Measurements from ENCODE around the gene PRKG1.

Gene PRKG1

DNA sequence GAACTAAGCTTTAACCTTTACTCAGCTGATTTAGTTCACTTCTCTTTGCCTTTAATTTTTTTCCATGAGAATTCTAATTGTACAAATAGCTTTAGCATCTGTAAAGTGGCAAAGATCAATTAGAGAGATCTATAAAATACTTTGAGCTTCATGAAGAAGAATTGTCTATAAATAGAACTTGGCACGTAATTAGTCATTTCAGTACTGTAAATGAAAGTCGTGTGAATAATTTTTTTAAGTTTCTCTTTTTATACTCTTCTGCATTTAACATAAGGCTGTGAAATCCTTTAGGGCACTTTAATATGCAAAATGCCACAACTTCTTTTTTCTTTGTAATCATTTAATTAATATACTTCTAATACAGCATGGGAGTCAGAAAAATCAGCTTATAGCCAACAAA, 447.3 kb downstream of the PRKG1 start:
- no peak for FAIRE-seq

DNA sequence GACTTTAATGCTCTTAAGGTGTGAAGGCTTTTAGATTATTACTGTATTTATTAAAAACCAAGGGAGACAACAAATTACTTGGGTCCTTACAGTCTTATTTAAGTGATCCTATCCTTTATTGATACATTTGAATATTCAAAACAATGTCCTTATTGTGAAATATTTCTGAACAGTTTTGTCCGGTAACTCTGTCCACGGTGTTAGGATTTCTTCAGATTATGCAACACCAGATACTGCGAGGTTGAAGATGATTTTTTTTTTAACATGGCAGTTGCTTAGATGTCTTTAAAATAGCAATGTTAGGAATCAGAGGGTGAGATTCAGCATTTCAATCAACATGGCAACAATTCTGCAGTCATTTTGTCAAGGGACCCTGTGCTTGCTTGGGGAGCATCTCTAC, 448.6 kb downstream of the PRKG1 start:
- TF ChIP-seq POLR2A (IDR thresholded peaks at IDR 0.05; ENCODE audit: low read depth, low read length), result no peak
- no peak for TF ChIP-seq TAF1 (IDR thresholded peaks at IDR 0.05; ENCODE audit: borderline replicate concordance, low read depth, low read length)
- no peak for TF ChIP-seq POLR2AphosphoS5 (IDR thresholded peaks at IDR 0.05; ENCODE audit: low read depth, low read length)
- DNase-seq (ENCODE audit: insufficient read length) (no peak), FAIRE-seq (no peak)

More for the DNA sequence above, 447.3 kb downstream of the PRKG1 start:
- no peak for TF ChIP-seq POLR2A (IDR thresholded peaks at IDR 0.05; ENCODE audit: low read depth, low read length)
- no peak for TF ChIP-seq TAF1 (IDR thresholded peaks at IDR 0.05; ENCODE audit: borderline replicate concordance, low read depth, low read length)
- no peak for TF ChIP-seq POLR2AphosphoS5 (IDR thresholded peaks at IDR 0.05; ENCODE audit: low read depth, low read length)
- DNase-seq (ENCODE audit: insufficient read length), result no peak

DNA sequence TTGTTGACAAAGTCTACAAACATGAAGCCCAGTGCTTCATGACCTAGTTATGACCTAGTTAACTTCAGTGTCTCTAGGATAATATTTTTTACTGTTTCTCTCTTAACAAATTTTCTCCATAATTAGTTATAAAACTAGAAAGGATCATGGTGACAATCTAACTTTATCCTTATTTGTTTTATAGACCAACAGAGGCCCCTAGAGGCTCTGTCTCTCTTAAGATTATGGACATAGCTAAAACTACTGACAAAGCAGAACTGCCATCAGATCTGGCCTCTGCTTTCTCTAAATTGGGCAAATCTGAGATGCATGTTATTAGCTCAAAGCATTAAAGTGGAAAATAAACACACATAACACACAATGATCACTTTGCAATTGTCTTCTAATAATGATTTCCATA, 449.2 kb downstream of the PRKG1 start:
- DNase-seq (ENCODE audit: insufficient read length), result no peak
- no peak for FAIRE-seq
- no peak for TF ChIP-seq TAF1 (IDR thresholded peaks at IDR 0.05; ENCODE audit: borderline replicate concordance, low read depth, low read length)
- TF ChIP-seq POLR2AphosphoS5 (IDR thresholded peaks at IDR 0.05; ENCODE audit: low read depth, low read length), result no peak
- no peak for TF ChIP-seq POLR2A (IDR thresholded peaks at IDR 0.05; ENCODE audit: low read depth, low read length)

DNA sequence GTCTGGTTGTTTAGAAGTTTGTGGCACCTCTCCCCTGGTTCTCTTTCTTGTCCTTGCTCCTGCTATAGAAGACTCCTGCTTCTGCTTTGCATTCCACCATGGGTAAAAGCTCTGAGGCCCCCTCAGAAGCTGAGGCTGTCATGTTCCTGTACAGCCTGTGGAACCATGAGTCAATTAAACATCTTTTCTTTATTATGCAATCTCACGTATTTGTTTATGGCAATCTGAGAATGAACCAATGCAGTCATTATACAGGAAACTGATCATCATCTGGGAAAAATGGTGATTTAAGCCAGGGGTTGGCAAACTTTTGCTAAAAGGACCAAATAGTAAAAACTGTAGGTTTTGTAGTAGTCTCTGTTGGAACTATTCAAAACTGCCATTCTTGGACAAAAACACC, 449.8 kb downstream of the PRKG1 start:
- TF ChIP-seq POLR2A (IDR thresholded peaks at IDR 0.05; ENCODE audit: low read depth, low read length) (no peak), POLR2AphosphoS5 (IDR thresholded peaks at IDR 0.05; ENCODE audit: low read depth, low read length) (no peak), TAF1 (IDR thresholded peaks at IDR 0.05; ENCODE audit: borderline replicate concordance, low read depth, low read length) (no peak)
- no peak for FAIRE-seq
- DNase-seq (ENCODE audit: insufficient read length), result no peak

DNA sequence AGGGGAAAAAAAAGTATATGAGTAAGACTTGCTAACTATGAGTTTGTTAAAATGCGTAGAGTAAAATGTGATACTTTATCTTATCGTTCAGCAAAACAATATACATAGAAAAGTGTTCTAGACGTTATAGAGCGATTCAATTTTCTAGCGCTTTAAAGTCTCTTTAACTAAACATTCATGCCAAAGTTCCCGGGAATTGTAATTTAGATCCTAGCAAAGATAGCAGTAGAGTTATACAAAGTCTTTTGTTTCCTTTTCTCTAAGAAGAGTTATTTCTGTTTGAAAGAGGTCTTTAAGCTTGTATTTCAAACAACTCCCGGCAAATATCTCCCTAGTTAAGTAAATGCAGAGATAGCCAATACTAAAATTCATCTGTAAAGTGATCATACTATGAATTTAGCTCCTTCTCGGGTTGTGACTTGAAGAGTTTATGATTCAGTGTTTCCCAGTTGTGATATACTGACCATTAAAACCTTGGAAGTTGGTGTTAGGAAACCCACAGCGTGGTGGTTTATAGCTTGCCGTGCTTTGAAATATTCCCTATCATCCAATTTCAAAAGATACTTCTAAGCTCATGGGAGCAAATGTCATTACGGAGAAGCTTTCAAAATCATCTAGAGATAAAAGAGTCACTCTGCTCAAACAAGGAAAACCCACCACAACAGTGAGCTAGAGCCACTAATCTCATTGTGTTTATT, 453.4 kb downstream of the PRKG1 start:
- FAIRE-seq (no peak), DNase-seq (ENCODE audit: insufficient read length) (no peak)
- TF ChIP-seq POLR2AphosphoS5 (IDR thresholded peaks at IDR 0.05; ENCODE audit: low read depth, low read length) (no peak), POLR2A (IDR thresholded peaks at IDR 0.05; ENCODE audit: low read depth, low read length) (no peak), TAF1 (IDR thresholded peaks at IDR 0.05; ENCODE audit: borderline replicate concordance, low read depth, low read length) (no peak)

DNA sequence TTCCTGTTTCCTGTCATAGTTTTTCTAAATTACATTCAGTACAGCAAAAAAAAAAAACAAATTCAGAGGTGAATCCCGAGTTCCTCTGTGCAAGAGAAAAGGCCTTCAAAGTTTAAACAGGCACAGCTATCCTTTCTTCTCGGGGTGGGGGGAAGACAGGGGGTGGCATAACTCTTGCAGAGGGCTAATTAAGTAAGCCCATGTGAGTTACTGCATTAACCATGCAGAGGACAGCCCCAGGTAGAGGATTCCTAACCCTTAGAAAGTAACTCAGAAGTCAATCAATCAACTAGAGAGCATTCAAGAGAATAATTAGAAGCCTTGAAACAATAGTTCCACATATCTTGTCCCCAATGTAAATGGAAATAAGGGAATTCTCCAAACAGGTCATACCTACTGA, 454.2 kb downstream of the PRKG1 start:
- DNase-seq (ENCODE audit: insufficient read length) (no peak), FAIRE-seq (no peak)
- TF ChIP-seq TAF1 (IDR thresholded peaks at IDR 0.05; ENCODE audit: borderline replicate concordance, low read depth, low read length) (no peak), POLR2A (IDR thresholded peaks at IDR 0.05; ENCODE audit: low read depth, low read length) (no peak), POLR2AphosphoS5 (IDR thresholded peaks at IDR 0.05; ENCODE audit: low read depth, low read length) (no peak)

DNA sequence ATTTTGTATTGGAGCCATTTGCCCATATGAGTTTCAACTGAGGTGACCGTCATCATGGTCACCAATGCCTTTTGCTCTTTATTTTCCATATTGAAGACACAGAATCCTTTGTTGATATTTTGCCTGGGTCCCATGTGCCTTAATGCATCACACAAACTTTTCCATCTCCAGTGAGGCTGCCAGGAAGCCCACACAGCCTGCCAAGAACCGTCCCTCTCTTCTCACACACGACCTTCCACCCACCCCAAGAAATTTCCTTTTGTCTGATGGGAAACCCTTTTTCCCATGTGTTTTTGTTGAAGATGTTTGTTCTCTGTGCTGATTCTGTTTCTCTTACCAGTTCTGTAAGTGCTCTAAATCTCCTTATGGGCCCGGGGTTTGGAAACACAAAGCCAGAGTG, 456.3 kb downstream of the PRKG1 start:
- DNase-seq (ENCODE audit: insufficient read length) (no peak), FAIRE-seq (no peak)
- TF ChIP-seq POLR2A (IDR thresholded peaks at IDR 0.05; ENCODE audit: low read depth, low read length) (no peak), POLR2AphosphoS5 (IDR thresholded peaks at IDR 0.05; ENCODE audit: low read depth, low read length) (no peak), TAF1 (IDR thresholded peaks at IDR 0.05; ENCODE audit: borderline replicate concordance, low read depth, low read length) (no peak)

DNA sequence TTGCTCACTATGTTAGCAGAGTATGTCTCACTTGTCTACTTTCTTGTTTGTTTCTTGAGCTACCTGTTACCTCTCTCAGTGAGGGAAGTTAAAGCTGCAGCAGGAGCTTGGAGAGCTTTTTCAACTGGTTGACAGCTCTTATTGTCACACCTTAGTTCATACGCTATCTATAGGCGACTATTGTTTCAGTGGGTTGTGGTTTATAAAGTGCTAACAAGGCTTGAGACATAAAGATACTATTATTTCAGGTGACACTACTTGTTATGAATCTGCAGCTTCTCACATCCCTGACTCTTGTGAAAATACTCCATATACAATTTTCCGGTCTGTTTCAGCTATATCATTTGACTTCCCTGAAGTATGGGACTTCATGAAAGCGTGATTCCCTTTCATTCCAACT, 457.8 kb downstream of the PRKG1 start:
- DNase-seq (ENCODE audit: insufficient read length), result no peak
- TF ChIP-seq POLR2AphosphoS5 (IDR thresholded peaks at IDR 0.05; ENCODE audit: low read depth, low read length), result no peak
- TF ChIP-seq POLR2A (IDR thresholded peaks at IDR 0.05; ENCODE audit: low read depth, low read length), result no peak
- no peak for TF ChIP-seq TAF1 (IDR thresholded peaks at IDR 0.05; ENCODE audit: borderline replicate concordance, low read depth, low read length)
- no peak for FAIRE-seq

DNA sequence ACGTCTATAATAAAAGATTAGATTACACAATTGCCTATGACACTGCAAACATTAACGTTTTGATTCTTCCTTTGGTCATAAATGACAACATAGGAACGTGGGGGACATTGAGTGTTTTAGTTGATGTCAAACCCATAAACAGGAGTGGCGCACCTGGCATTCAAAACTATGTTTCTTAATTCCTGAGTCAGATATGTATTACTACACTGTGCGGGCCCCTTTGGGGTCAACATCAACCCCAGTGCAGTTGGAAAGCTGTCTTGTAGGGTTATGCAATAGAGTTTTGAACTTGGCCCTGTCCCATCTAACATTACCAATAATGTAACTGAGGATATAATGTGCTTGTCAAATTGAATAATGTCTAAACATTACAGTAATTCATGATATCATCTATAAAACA, 468.6 kb downstream of the PRKG1 start:
- DNase-seq (ENCODE audit: insufficient read length) (no peak), FAIRE-seq (no peak)
- TF ChIP-seq POLR2AphosphoS5 (IDR thresholded peaks at IDR 0.05; ENCODE audit: low read depth, low read length) (no peak), TAF1 (IDR thresholded peaks at IDR 0.05; ENCODE audit: borderline replicate concordance, low read depth, low read length) (no peak), POLR2A (IDR thresholded peaks at IDR 0.05; ENCODE audit: low read depth, low read length) (no peak)

DNA sequence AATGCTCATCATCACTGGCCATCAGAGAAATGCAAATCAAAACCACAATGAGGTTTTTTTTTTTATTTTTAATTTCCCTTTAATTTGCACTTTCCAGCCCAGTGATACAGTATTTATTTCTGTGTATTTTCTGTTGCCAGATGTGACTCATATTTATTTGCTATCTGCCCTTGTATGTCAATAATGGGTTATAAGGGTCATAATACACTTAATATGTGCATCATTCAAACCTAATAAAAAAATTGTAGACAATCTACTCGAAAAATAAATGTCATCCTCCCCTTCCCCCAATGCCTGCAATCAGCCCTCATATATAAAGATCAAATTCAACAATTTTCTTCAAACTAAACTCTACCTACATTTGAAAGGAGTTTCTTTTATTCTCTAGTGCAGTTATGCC, 470.6 kb downstream of the PRKG1 start:
- DNase-seq (ENCODE audit: insufficient read length) (no peak), FAIRE-seq (no peak)
- TF ChIP-seq POLR2AphosphoS5 (IDR thresholded peaks at IDR 0.05; ENCODE audit: low read depth, low read length) (no peak), TAF1 (IDR thresholded peaks at IDR 0.05; ENCODE audit: borderline replicate concordance, low read depth, low read length) (no peak), POLR2A (IDR thresholded peaks at IDR 0.05; ENCODE audit: low read depth, low read length) (no peak)

DNA sequence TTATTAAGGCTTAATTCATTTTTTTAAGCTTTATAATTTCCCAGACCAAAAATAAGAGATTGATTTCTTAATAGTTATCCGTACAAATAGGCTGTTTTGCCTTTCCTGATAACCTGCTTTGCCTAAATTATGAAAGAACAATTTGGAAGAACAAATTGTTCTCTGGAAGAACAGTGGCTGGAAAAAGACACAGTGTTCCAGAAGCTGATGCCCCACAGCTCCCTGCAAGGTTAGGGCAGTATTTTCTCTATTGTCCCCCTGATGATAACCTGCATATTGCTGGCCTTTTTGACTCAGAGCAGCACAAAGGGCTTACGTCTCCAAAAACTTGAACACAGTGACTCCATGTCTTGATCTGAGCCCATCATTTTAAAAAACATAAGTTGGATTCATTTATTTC, 473.7 kb downstream of the PRKG1 start:
- DNase-seq (ENCODE audit: insufficient read length) (no peak), FAIRE-seq (no peak)
- TF ChIP-seq POLR2A (IDR thresholded peaks at IDR 0.05; ENCODE audit: low read depth, low read length), result no peak
- no peak for TF ChIP-seq TAF1 (IDR thresholded peaks at IDR 0.05; ENCODE audit: borderline replicate concordance, low read depth, low read length)
- TF ChIP-seq POLR2AphosphoS5 (IDR thresholded peaks at IDR 0.05; ENCODE audit: low read depth, low read length), result no peak

DNA sequence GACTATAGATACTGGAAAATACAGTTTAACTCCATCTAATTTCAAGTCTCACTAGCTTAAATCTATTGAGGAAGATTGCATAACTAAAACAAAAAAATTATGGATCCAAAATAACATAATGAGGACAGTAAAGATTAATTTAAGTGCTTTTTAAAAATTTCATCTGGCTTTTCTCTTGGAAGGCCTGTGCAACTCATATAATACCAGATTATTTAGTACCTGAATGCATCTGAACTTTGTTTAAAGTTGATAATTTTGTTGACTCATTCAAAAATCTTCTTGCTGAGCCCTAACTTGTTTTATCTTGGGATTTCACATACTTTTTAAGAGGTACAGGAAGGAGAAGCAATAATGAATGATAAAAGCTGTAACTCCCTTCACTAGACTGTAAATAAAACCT, 478.6 kb downstream of the PRKG1 start:
- FAIRE-seq, result no peak
- TF ChIP-seq TAF1 (IDR thresholded peaks at IDR 0.05; ENCODE audit: borderline replicate concordance, low read depth, low read length), result no peak
- no peak for TF ChIP-seq POLR2A (IDR thresholded peaks at IDR 0.05; ENCODE audit: low read depth, low read length)
- no peak for TF ChIP-seq POLR2AphosphoS5 (IDR thresholded peaks at IDR 0.05; ENCODE audit: low read depth, low read length)
- no peak for DNase-seq (ENCODE audit: insufficient read length)
